Mesenchymal stem cell (in vitro differentiated cells and primary cell): ENCODE measurements around the gene GFOD2.

ENCODE experiments used
- DNase-seq: peaks from one replicate; pipeline ENCODE4 v3.0.0-alpha.2; 2013
- H2AFZ ChIP-seq: one replicate; pipeline ENCODE4 v1.6.1; 2013; ENCODE audit warnings: low read depth, mild to moderate bottlenecking, control low read depth, inconsistent platforms, low read length, moderate library complexity
- H2AK5ac ChIP-seq: 2 replicates; pipeline ENCODE4 v1.6.1; 2013; ENCODE audit warnings: low read length, moderate library complexity, mild to moderate bottlenecking, inconsistent platforms; ENCODE audit not compliant: severe bottlenecking
- H2BK120ac ChIP-seq: one replicate; pipeline ENCODE4 v1.6.1; 2013; ENCODE audit warnings: low read depth, mild to moderate bottlenecking, inconsistent platforms, low read length, moderate library complexity
- H2BK12ac ChIP-seq, 2 experiments: one replicate each; pipeline ENCODE4 v1.6.1; 2013; ENCODE audit warnings: inconsistent platforms in 2 of 2, low read length in 2 of 2, mild to moderate bottlenecking in 2 of 2, moderate library complexity in 2 of 2, control low read depth in 1 of 2
- H2BK15ac ChIP-seq: one replicate; pipeline ENCODE4 v1.6.1; 2013; ENCODE audit warnings: mild to moderate bottlenecking, low read depth, inconsistent platforms; ENCODE audit not compliant: poor library complexity, severe bottlenecking
- H2BK5ac ChIP-seq: 2 replicates; pipeline ENCODE4 v1.6.1; 2013; ENCODE audit warnings: low read depth, mild to moderate bottlenecking, low read length, control low read depth, inconsistent platforms; ENCODE audit not compliant: poor library complexity, severe bottlenecking
- H3K14ac ChIP-seq, 2 experiments: one replicate each; pipeline ENCODE4 v1.6.1; 2013; ENCODE audit warnings: inconsistent platforms in 2 of 2, low read length in 2 of 2, control low read depth in 1 of 2, mild to moderate bottlenecking in 1 of 2, moderate library complexity in 1 of 2
- H3K18ac ChIP-seq, 2 experiments: one replicate each; pipeline ENCODE4 v1.6.1; 2013; ENCODE audit warnings: inconsistent platforms in 2 of 2, low read length in 2 of 2, control low read depth in 1 of 2, low read depth in 1 of 2, mild to moderate bottlenecking in 1 of 2
- H3K23ac ChIP-seq, 2 experiments: one replicate each; pipeline ENCODE4 v1.6.1; 2013; ENCODE audit warnings: inconsistent platforms in 2 of 2, low read length in 2 of 2, mild to moderate bottlenecking in 2 of 2, moderate library complexity in 2 of 2, control low read depth in 1 of 2
- H3K27ac ChIP-seq: 2 replicates; pipeline ENCODE4 v1.5.1; 2013; ENCODE audit warnings: mild to moderate bottlenecking, moderate library complexity, low read length, control low read depth, inconsistent platforms; ENCODE audit not compliant: poor library complexity, severe bottlenecking
- H3K27me3 ChIP-seq, 2 experiments: 2 replicates each; pipeline versions ENCODE4 v1.6.1 to v1.7.0; 2013; ENCODE audit warnings: low read length in 2 of 2, mild to moderate bottlenecking in 2 of 2, moderate library complexity in 2 of 2, control low read depth in 1 of 2, inconsistent platforms in 1 of 2; ENCODE audit not compliant: control insufficient read depth in 1 of 2, insufficient read depth in 1 of 2
- H3K36me3 ChIP-seq, 2 experiments: 2 replicates each; pipeline versions ENCODE4 v1.6.1 to v1.7.0; 2013; ENCODE audit warnings: low read length in 2 of 2, control low read depth in 1 of 2, inconsistent platforms in 1 of 2, low read depth in 1 of 2, mild to moderate bottlenecking in 1 of 2; ENCODE audit not compliant: insufficient read depth in 2 of 2, control insufficient read depth in 1 of 2
- H3K4ac ChIP-seq, 2 experiments: one replicate each; pipeline ENCODE4 v1.6.1; 2013; ENCODE audit warnings: inconsistent platforms in 2 of 2, low read length in 2 of 2, mild to moderate bottlenecking in 2 of 2, moderate library complexity in 2 of 2, control low read depth in 1 of 2, low read depth in 1 of 2
- H3K4me1 ChIP-seq: 2 replicates; pipeline ENCODE4 v1.6.1; 2013; ENCODE audit warnings: low read depth, low read length, control low read depth; ENCODE audit not compliant: control insufficient read depth, insufficient read depth
- H3K4me2 ChIP-seq: 2 replicates; pipeline ENCODE4 v1.6.1; 2013; ENCODE audit warnings: low read length, mild to moderate bottlenecking, inconsistent platforms; ENCODE audit not compliant: poor library complexity, severe bottlenecking
- H3K4me3 ChIP-seq, 2 experiments: 2 replicates each; pipeline versions ENCODE4 v1.5.1 to v1.7.0; 2013; ENCODE audit warnings: low read length in 2 of 2, mild to moderate bottlenecking in 2 of 2, control low read depth in 1 of 2, low read depth in 1 of 2; ENCODE audit not compliant: insufficient read depth in 1 of 2
- H3K79me1 ChIP-seq: replicated peaks from 2 replicates; pipeline ENCODE4 v1.6.1; 2013; ENCODE audit warnings: mild to moderate bottlenecking, control low read depth, low read length, inconsistent platforms; ENCODE audit not compliant: poor library complexity, severe bottlenecking
- H3K9ac ChIP-seq: 2 replicates; pipeline ENCODE4 v1.7.0; 2013; ENCODE audit warnings: mild to moderate bottlenecking, low read length, moderate library complexity
- H3K9me3 ChIP-seq: 2 replicates; pipeline ENCODE4 v1.7.0; 2013; ENCODE audit warnings: mild to moderate bottlenecking, low read length; ENCODE audit not compliant: control insufficient read depth
- H4K8ac ChIP-seq: one replicate; pipeline ENCODE4 v1.6.1; 2013; ENCODE audit warnings: inconsistent platforms, mild to moderate bottlenecking, low read length, moderate library complexity
- H4K91ac ChIP-seq: one replicate; pipeline ENCODE4 v1.6.1; 2013; ENCODE audit warnings: mild to moderate bottlenecking, low read length, inconsistent platforms
- WGBS: methylation state at CpG from one replicate; pipeline ENCODE4 v1.1.7; 2013; ENCODE audit warnings: mixed read lengths; 5-methylcytosine and 5-hydroxymethylcytosine counted together

Gene GFOD2

GRCh38 chr16:67746846-67747245 lies 27.7 kb upstream of the GFOD2 start:
- Histone ChIP-seq H3K23ac (no peak overlapping the region), H3K4me3 (no peak overlapping the region), H3K79me1 (peaks cover 21% of the 10 kb centered on the region), H3K18ac (no peak overlapping the region), H3K36me3 (peaks cover 28 to 31% of the 10 kb centered on the region in 2 experiments), H2BK15ac (no peak overlapping the region), H2AFZ (no peak overlapping the region), H3K27ac (no peak overlapping the region), H2BK120ac (no peak overlapping the region), H4K8ac (no peak overlapping the region), H3K14ac (no peak overlapping the region), H2BK5ac (no peak overlapping the region), H2AK5ac (no peak overlapping the region), H4K91ac (no peak overlapping the region), H3K27me3 (no peaks in the 10 kb centered on the region), H3K4me1 (no peaks in the 10 kb centered on the region), H3K4ac (no peak overlapping the region), H3K4me2 (no peak overlapping the region), H3K9ac (no peak overlapping the region), H3K9me3 (no peaks in the 10 kb centered on the region), H2BK12ac (no peak overlapping the region)
- no peak for DNase-seq

GRCh38 chr16:67741118-67741517 lies 22.0 kb upstream of the GFOD2 start:
- no peak overlapping the region for H2BK12ac ChIP-seq
- no peak overlapping the region for H3K4ac ChIP-seq
- no peak overlapping the region for H3K4me2 ChIP-seq
- H3K4me3 ChIP-seq = no peak overlapping the region
- no peak overlapping the region for H3K18ac ChIP-seq
- H3K9ac ChIP-seq = no peak overlapping the region
- no peak for DNase-seq
- no peak overlapping the region for H2AFZ ChIP-seq
- H4K8ac ChIP-seq = no peak overlapping the region
- H3K23ac ChIP-seq = no peak overlapping the region
- H3K9me3 ChIP-seq = no peaks in the 10 kb centered on the region
- H3K79me1 ChIP-seq = peaks cover 20% of the 10 kb centered on the region
- peaks cover 41 to 50% of the 10 kb centered on the region in 2 experiments for H3K36me3 ChIP-seq
- no peak overlapping the region for H2BK120ac ChIP-seq
- H3K4me1 ChIP-seq = peaks cover 2% of the 10 kb centered on the region
- H2BK5ac ChIP-seq = no peak overlapping the region
- H3K27ac ChIP-seq = no peak overlapping the region
- WGBS = 97% methylated on average over 4 of the region's 4 CpGs
- no peak overlapping the region for H4K91ac ChIP-seq
- H2AK5ac ChIP-seq = no peak overlapping the region
- H3K27me3 ChIP-seq = no peaks in the 10 kb centered on the region
- H3K14ac ChIP-seq = no peak overlapping the region
- H2BK15ac ChIP-seq = no peak overlapping the region

- no peak overlapping the region for H3K4me3 ChIP-seq
- H3K27ac ChIP-seq = no peak overlapping the region
- H2BK5ac ChIP-seq = no peak overlapping the region
- no peak overlapping the region for H2BK15ac ChIP-seq
- no peak overlapping the region for H2AFZ ChIP-seq
- DNase-seq = no peak
- WGBS = 96% methylated on average over 3 of the region's 3 CpGs
- no peak overlapping the region for H4K8ac ChIP-seq
- no peak overlapping the region for H3K14ac ChIP-seq
- no peak overlapping the region for H2BK12ac ChIP-seq
- H4K91ac ChIP-seq = no peak overlapping the region
- peaks cover 2% of the 10 kb centered on the region for H3K4me1 ChIP-seq
- H3K4ac ChIP-seq = no peak overlapping the region
- H3K18ac ChIP-seq = no peak overlapping the region
- H3K9ac ChIP-seq = no peak overlapping the region
- no peak overlapping the region for H3K23ac ChIP-seq
- H2AK5ac ChIP-seq = no peak overlapping the region
- no peaks in the 10 kb centered on the region for H3K9me3 ChIP-seq
- peaks cover 22% of the 10 kb centered on the region for H3K79me1 ChIP-seq
- no peak overlapping the region for H2BK120ac ChIP-seq
- peaks cover 44 to 54% of the 10 kb centered on the region in 2 experiments for H3K36me3 ChIP-seq
- H3K27me3 ChIP-seq = no peaks in the 10 kb centered on the region
- no peak overlapping the region for H3K4me2 ChIP-seq
These were observed 21.3 kb upstream of the GFOD2 start for GRCh38 chr16:67740391-67740790.

- WGBS = 25% methylated on average over 1 of the region's 4 CpGs
- H3K4me3 ChIP-seq = no peak overlapping the region
- H3K36me3 ChIP-seq = peaks cover 42 to 53% of the 10 kb centered on the region in 2 experiments
- H3K18ac ChIP-seq = no peak overlapping the region
- no peaks in the 10 kb centered on the region for H3K9me3 ChIP-seq
- H2BK120ac ChIP-seq = no peak overlapping the region
- peaks cover 16% of the 10 kb centered on the region for H3K79me1 ChIP-seq
- no peaks in the 10 kb centered on the region for H3K27me3 ChIP-seq
- H2AK5ac ChIP-seq = no peak overlapping the region
- no peak overlapping the region for H3K14ac ChIP-seq
- no peak overlapping the region for H2BK5ac ChIP-seq
- H3K23ac ChIP-seq = no peak overlapping the region
- H2AFZ ChIP-seq = no peak overlapping the region
- no peak overlapping the region for H4K91ac ChIP-seq
- no peak for DNase-seq
- H2BK15ac ChIP-seq = no peak overlapping the region
- H3K4ac ChIP-seq = no peak overlapping the region
- no peak overlapping the region for H3K4me2 ChIP-seq
- H4K8ac ChIP-seq = no peak overlapping the region
- no peak overlapping the region for H3K27ac ChIP-seq
- H2BK12ac ChIP-seq = no peak overlapping the region
- peaks cover 2% of the 10 kb centered on the region for H3K4me1 ChIP-seq
- H3K9ac ChIP-seq = no peak overlapping the region
These were observed 17.7 kb upstream of the GFOD2 start for GRCh38 chr16:67736858-67737257.
